ENCODE results near the gene SNU13.

- TF ChIP-seq, protein P1, sequence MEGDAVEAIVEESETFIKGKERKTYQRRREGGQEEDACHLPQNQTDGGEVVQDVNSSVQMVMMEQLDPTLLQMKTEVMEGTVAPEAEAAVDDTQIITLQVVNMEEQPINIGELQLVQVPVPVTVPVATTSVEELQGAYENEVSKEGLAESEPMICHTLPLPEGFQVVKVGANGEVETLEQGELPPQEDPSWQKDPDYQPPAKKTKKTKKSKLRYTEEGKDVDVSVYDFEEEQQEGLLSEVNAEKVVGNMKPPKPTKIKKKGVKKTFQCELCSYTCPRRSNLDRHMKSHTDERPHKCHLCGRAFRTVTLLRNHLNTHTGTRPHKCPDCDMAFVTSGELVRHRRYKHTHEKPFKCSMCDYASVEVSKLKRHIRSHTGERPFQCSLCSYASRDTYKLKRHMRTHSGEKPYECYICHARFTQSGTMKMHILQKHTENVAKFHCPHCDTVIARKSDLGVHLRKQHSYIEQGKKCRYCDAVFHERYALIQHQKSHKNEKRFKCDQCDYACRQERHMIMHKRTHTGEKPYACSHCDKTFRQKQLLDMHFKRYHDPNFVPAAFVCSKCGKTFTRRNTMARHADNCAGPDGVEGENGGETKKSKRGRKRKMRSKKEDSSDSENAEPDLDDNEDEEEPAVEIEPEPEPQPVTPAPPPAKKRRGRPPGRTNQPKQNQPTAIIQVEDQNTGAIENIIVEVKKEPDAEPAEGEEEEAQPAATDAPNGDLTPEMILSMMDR (IDR thresholded peaks at IDR 0.05) = no peak
- TF ChIP-seq EZH2 (IDR thresholded peaks at IDR 0.05; ENCODE audit: borderline replicate concordance, insufficient read depth, low read depth, low read length, poor library complexity, severe bottlenecking) = no peak
Measured at GRCh38 chr22:41636467-41636866, 52.2 kb downstream of the SNU13 start.

Measured in B cell (primary cell).